Measurements from ENCODE around the gene GAP43. TPM values are rescaled to one million over a fixed set of nuclear protein-coding genes. Genes with fewer than 3 reads are reported as not detected.

Gene GAP43
- total RNA-seq (under 1 TPM in 1 of 7 donors, not detected in 6; 0.20 TPM), polyA plus RNA-seq (under 1 TPM in 2 of 3 donors, not detected in 1; 0.14 to 0.38 TPM)
- long read RNA-seq, donor 1, transcript GAP43-201 (3 exons, 1,691 nt) = major isoform, 11 of 11 reads
- long read RNA-seq, donor 1, partial matches to known transcripts = 0 of 11 reads
- long read RNA-seq, donor 1, other reads (novel, unspliced or antisense) = 0 of 11 reads
- long read RNA-seq, donor 2, transcript GAP43-201 (3 exons, 1,691 nt) = major isoform, 5 of 5 reads
- long read RNA-seq, donor 2, partial matches to known transcripts = 0 of 5 reads
- long read RNA-seq, donor 2, other reads (novel, unspliced or antisense) = 0 of 5 reads

GRCh38 chr3:115623044-115623868, at the start of gene GAP43:
Gene GAP43, plus strand, starts transcription at chr3:115623510. Its CDS starts 180 bp downstream, at chr3:115623690.
- Histone ChIP-seq H3K9me3 (no peaks in the 10 kb centered on the region), H3K27me3 (replicated peaks in 1 of 7) (peaks cover 0 to 49% (median 28%) of the 10 kb centered on the region in 7 donors), H3K36me3 (no peaks in the 10 kb centered on the region), H3K27ac (no peak within 1 kb of the TSS), H3K4me3 (peak within 1 kb of the TSS in 2 of 8 donors; percentile 8 to 30), H3K4me1 (peaks cover 0 to 11% (median 8%) of the 10 kb centered on the region in 6 donors)
- intact Hi-C loops (cut with DNase I; ENCODE audit: low total_unique reads) = no loop called here
- TF ChIP-seq POLR2AphosphoS5 (IDR thresholded peaks at IDR 0.05) = no peak
- TF ChIP-seq CTCF (IDR thresholded peaks at IDR 0.05 in 8 of 11, conservative IDR thresholded peaks at IDR 0.05 in 3 of 11) = no peak
- 5 to 9% (median 8%) methylated on average over 20 of the region's 20 CpGs for WGBS, 5 donors
- DNase-seq = no peak

- H3K27ac ChIP-seq = no peak overlapping the region
- no peaks in the 10 kb centered on the region for H3K9me3 ChIP-seq
- 52 to 69% (median 62%) methylated on average over 4 of the region's 4 CpGs for WGBS, 5 donors
- no peak for DNase-seq
- no peak overlapping the region for H3K4me3 ChIP-seq
- TF ChIP-seq POLR2A (IDR thresholded peaks at IDR 0.05) (no peak), CTCF (IDR thresholded peaks at IDR 0.05 in 8 of 11, conservative IDR thresholded peaks at IDR 0.05 in 3 of 11) (no peak), POLR2AphosphoS5 (IDR thresholded peaks at IDR 0.05) (no peak)
- H3K4me1 ChIP-seq = peaks cover 0 to 15% (median 5%) of the 10 kb centered on the region in 6 donors
- no peaks in the 10 kb centered on the region for H3K36me3 ChIP-seq
- intact Hi-C loops (cut with DNase I; ENCODE audit: low total_unique reads) = no loop called here
- H3K27me3 ChIP-seq (replicated peaks in 1 of 7) = no peaks in the 10 kb centered on the region
Measured at GRCh38 chr3:115576325-115576875, 46.9 kb upstream of the GAP43 start.

- Histone ChIP-seq H3K9me3 (no peaks in the 10 kb centered on the region), H3K27me3 (replicated peaks in 1 of 7) (no peaks in the 10 kb centered on the region), H3K4me3 (no peak overlapping the region), H3K4me1 (peaks cover 0 to 16% (median 5%) of the 10 kb centered on the region in 6 donors), H3K36me3 (no peaks in the 10 kb centered on the region), H3K27ac (no peak overlapping the region)
- 75 to 87% (median 81%) methylated on average over 2 of the region's 2 CpGs for WGBS, 5 donors
- TF ChIP-seq POLR2AphosphoS5 (IDR thresholded peaks at IDR 0.05) (no peak), CTCF (IDR thresholded peaks at IDR 0.05 in 8 of 11, conservative IDR thresholded peaks at IDR 0.05 in 3 of 11) (no peak), POLR2A (IDR thresholded peaks at IDR 0.05) (no peak)
- intact Hi-C loops (cut with DNase I; ENCODE audit: low total_unique reads) = no loop called here
- DNase-seq = no peak
Measured at GRCh38 chr3:115577000-115577399, 46.3 kb upstream of the GAP43 start.

GRCh38 chr3:115578331-115578730, 45.0 kb upstream of the GAP43 start:
- no peaks in the 10 kb centered on the region for H3K9me3 ChIP-seq
- H3K4me1 ChIP-seq = peaks cover 0 to 16% (median 5%) of the 10 kb centered on the region in 6 donors
- TF ChIP-seq POLR2AphosphoS5 (IDR thresholded peaks at IDR 0.05) = no peak
- no peak for TF ChIP-seq POLR2A (IDR thresholded peaks at IDR 0.05)
- TF ChIP-seq CTCF (IDR thresholded peaks at IDR 0.05 in 8 of 11, conservative IDR thresholded peaks at IDR 0.05 in 3 of 11) = no peak
- intact Hi-C loops (cut with DNase I; ENCODE audit: low total_unique reads) = no loop called here
- H3K27me3 ChIP-seq (replicated peaks in 1 of 7) = no peaks in the 10 kb centered on the region
- no peak for DNase-seq
- no peaks in the 10 kb centered on the region for H3K36me3 ChIP-seq
- H3K4me3 ChIP-seq = no peak overlapping the region
- no peak overlapping the region for H3K27ac ChIP-seq
- WGBS, 5 donors = 83 to 96% (median 93%) methylated on average over 1 of the region's 1 CpG
